ENCODE measurements around the gene NCAM1.

NCAM1 gene

DNA sequence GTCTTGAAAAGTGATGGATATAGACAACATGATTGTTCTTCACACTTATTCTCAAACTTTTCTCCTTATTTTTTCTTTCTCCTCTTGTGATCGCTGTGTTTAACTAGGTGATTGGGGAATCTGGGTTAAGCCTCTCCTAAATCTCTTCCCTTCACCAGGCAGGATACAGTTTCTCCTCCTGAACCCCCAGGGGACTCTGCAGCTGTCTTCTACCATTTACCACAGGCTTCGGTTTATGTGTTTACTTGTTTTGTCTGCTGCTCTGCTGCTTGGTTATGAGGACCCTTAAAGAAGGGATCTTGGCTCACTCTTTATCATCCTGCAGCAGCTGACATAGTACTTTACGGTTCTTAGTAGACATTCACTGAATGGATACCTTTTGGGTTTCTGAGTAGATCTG lies 124.2 kb downstream of the NCAM1 start:
- no peak for DNase-seq (ENCODE audit: low spot score)

- no peak for DNase-seq (ENCODE audit: low spot score)
Observed at GRCh38 chr11:113087706-113088105, 126.5 kb downstream of the NCAM1 start.

GRCh38 chr11:113090716-113091480 lies 129.7 kb downstream of the NCAM1 start:
- DNase-seq (ENCODE audit: low spot score): no peak

- no peak for DNase-seq (ENCODE audit: low spot score)
Observed at GRCh38 chr11:113091481-113091780, 130.2 kb downstream of the NCAM1 start.

DNA sequence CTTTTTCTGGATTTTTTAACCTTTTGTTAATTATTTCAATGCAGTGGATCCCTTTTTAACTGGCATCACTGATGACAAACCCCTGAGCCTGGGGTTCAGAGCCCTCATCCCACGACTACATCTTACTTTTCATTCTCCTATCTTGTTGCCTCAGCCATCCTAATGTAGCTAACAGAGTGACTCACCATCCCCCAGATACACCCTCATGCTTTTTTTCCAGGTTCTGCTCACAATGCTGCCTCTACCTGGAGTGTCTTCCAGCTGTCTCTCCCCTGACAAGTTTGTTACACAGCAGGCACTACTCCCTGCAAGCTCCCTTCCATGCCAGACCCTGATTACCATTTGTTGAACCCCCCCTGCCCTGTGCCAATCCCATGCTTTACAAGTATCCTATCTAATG lies 135.4 kb downstream of the NCAM1 start:
- no peak for DNase-seq (ENCODE audit: low spot score)

GRCh38 chr11:113103932-113104690 lies 142.9 kb downstream of the NCAM1 start:
- DNase-seq (ENCODE audit: low spot score): no peak

DNA sequence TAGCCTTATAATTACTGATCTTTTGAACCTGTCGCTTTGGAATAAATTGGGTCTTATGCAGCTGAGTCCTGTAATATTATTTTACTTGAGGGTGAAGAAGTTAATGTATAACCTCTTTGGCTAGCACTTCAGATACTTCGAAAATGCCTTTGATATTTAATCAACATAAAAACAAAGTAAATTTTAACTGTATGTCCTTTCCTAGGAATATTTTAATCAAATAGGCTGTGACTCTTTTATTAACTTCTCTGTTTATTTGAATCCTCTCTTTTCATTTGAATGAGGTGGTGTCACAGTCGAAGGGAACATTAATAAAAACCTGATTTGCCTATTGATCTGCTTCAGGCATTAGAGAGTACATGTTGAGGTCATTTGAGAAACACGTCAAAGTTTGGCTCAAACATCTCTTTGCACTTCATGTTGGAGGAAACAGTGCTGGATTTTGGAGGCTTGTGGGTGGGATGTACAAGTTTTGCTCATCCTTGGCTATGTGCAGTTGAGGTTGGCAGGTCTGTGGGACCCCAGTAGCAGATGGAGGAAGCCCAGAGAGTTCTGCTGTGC lies 143.6 kb downstream of the NCAM1 start:
- DNase-seq (ENCODE audit: low spot score): no peak

DNA sequence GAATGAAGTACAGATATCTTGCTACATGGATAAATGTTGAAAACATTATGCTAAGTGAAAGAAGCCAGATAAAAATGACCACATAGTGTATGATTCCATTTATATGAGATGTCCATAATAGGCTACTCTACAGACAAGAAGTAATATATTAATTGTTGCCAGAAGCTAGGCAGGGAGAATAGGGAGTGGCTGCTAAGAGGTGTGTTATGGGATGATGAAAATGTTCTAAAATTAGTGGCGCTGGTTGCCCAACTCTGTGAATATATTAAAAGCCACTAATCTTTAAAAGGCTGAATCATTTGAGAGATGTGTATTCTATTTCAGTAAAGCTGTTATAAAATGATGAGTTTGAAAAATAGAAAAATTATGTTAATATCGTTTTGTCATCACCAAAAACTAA lies 144.4 kb downstream of the NCAM1 start:
- DNase-seq (ENCODE audit: low spot score): no peak

GRCh38 chr11:113106507-113106906 lies 145.3 kb downstream of the NCAM1 start:
- DNase-seq (ENCODE audit: low spot score): no peak

DNA sequence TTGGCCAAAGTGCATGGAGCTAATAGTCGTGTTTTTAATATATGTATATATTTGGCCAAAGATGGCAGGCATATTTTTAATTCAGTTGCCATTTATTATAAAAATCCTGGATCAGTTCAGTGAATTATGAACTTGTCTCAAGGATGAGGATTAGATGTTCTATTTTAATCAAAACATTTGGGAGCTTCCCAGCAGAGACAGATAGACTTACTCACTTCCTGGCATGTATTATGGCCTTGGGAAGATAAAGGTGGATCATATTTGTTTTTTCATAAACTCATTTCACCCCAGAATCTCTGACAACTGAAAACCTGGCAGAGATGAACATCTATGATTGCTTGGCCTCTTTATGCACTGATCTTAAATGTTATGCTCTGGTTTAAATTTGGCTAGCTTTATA lies 148.8 kb downstream of the NCAM1 start:
- no peak for DNase-seq (ENCODE audit: low spot score)

DNA sequence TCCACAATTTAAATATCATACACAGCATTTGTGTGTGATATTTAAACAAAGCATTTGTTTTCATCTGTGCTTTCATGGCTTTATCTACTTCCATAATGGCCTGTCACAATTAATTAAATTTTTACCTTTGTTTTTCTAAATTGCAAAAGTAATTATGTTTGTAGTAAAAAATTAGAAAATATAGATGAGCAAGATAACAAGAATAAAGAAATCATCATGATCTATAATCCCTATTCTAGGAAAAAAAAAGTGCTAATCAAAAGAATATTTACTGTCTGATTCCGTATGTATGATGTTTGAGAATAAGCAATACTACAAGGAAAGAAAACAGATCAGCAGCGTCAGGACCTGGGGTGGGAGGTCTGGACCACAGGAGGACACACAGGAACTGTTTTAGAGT lies 149.9 kb downstream of the NCAM1 start:
- DNase-seq (ENCODE audit: low spot score): no peak

DNA sequence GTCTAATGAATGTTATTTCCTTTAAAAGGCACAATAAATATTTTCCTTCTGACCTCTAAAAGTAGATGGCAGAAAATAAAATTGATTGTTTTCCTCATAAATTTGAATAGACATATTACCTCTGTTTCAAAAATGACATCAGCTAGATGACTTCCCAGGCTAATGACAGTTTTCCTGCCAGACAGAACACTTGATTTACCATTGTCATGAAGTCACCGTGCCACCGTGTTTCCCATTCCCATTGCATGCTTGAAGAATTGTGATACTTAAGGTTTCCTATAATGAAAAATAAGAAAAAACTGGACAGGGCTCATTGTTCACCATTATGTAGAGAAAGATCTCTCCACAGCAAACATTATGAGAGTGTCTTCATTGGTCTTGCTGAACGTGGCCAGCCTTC lies 151.1 kb downstream of the NCAM1 start:
- DNase-seq (ENCODE audit: low spot score): no peak

- peak; percentile 86 for DNase-seq (ENCODE audit: low spot score)
Observed at GRCh38 chr11:113113801-113114704, 152.8 kb downstream of the NCAM1 start.

DNA sequence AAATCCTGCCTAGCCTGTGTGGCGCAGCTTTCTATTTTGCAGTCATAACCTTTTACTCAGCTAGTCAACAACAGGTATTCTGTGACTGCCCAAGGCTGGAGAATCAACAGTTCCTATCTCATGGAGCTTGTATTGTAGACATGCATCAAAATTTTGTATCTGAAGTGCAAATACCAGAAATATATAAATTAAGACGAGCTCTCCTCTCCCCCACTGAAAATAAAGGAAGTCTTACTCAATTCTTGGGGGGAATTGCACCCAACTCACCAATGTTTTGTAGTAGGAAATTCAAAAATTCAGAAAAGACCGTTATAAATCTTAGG lies 153.4 kb downstream of the NCAM1 start:
- DNase-seq (ENCODE audit: low spot score): no peak

GRCh38 chr11:113118104-113118503 lies 156.9 kb downstream of the NCAM1 start:
- no peak for DNase-seq (ENCODE audit: low spot score)

GRCh38 chr11:113119074-113119473 lies 157.9 kb downstream of the NCAM1 start:
- no peak for DNase-seq (ENCODE audit: low spot score)

DNA sequence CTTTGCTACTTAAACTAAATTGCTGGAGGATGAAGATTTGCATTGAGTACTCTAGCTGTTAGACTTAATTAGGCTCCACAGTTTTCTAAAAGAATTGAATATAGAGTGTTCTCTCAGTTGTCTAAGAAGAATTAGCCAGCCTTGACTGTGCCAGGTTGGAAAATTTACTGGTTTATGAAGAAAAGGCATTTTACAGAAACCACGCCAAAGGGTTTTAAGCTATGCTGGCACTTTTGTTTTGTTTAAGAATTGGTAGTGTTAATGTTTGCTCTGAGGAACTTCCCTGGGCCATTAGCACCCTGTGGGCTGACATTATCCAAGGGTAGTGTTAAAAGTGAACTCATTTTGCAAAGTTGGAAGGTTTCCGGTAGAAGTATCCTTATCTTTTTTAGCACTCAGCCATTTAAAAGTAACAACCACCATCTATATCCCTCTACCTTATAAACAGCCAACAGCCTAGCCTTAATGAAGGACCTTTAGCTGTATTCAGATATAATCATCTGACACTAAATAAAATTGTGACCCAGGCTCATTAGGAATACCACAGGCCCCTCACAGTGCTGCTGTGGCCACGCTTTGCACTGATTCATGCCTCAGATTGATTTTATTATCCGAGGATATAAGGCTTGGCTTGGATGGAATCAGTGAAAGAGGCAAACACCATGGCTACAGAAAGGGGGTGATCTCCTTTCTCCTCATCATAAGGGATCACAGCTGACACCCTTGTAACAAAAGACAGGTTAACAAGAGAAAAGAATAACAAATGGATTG lies 158.9 kb downstream of the NCAM1 start:
- DNase-seq (ENCODE audit: low spot score): no peak

DNA sequence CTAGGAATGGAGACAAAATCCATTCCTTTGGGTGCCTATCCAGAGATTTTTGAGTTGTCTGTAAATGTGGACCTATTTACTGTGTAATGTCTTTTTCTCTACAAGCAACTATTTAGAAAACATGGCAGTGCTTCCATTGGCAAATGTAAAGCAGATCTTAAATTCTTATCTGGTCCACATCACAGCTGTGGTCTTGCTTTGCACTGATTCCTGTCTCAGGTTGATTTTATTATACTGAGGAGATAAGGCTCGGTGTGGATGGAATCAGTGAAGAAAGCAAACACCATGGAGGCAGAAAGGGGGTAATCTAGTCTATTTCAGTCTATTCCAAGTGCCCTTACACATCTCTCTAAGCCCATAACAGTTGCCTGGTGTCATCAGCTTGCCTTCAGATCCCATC lies 160.5 kb downstream of the NCAM1 start:
- DNase-seq (ENCODE audit: low spot score): no peak

GRCh38 chr11:113124006-113124405 lies 162.8 kb downstream of the NCAM1 start:
- DNase-seq (ENCODE audit: low spot score): no peak

- DNase-seq (ENCODE audit: low spot score): no peak
Observed at GRCh38 chr11:113124578-113124977, 163.4 kb downstream of the NCAM1 start.

DNA sequence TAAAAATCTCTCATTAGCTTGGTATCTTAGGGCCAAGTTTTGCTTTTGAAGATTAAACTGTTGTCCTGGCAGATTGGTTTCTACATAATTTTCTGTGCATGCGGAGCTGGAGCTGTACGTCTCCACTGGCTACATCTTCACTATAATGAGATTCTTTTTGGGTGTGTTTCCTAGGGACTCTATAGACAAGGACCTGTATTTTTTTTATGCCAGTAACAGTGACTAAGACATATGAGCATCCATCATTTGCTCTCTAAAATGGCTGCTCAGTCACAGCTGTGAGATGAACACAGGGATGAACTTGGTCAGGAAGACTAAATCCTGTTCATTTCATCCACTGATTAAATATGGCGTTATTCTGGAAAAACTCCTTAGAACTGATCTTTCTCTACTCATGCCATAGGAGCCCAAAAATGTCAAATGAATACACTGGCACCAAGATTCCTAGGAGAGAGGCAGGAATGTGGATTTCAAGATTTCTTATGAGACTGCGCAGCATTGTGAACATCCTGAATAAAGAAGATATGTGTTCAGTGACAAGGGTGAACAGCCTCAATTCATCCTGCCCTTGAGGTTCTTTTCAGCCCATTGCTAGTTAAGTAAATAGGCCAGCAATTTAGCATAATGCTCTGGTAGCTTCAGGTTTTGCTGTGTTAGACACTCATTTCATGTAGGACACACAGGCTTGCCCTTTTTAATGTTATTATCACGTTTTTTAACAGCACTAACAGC lies 168.2 kb downstream of the NCAM1 start:
- DNase-seq (ENCODE audit: low spot score): no peak

All from globus pallidus (tissue), 1 donor.